GM12872 (cell line): ENCODE data around the gene DDX39B.
A peak's percentile ranks its signal among the peaks of the same experiment; 100 is the strongest.

Source experiments
- CTCF ChIP-seq: IDR thresholded peaks from 3 replicates; pipeline ENCODE4 v1.5.1; 2011; ENCODE audit warnings: low read depth, mild to moderate bottlenecking, low read length, moderate library complexity; ENCODE audit not compliant: insufficient read depth

Gene DDX39B

GRCh38 chr6:31578184-31579118 lies 36.6 kb upstream of the DDX39B start:
- no peak for TF ChIP-seq CTCF

DNA sequence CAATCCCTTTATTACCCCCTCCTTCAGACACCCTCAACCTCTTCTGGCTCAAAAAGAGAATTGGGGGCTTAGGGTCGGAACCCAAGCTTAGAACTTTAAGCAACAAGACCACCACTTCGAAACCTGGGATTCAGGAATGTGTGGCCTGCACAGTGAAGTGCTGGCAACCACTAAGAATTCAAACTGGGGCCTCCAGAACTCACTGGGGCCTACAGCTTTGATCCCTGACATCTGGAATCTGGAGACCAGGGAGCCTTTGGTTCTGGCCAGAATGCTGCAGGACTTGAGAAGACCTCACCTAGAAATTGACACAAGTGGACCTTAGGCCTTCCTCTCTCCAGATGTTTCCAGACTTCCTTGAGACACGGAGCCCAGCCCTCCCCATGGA lies 35.8 kb upstream of the DDX39B start:
- no peak for TF ChIP-seq CTCF

DNA sequence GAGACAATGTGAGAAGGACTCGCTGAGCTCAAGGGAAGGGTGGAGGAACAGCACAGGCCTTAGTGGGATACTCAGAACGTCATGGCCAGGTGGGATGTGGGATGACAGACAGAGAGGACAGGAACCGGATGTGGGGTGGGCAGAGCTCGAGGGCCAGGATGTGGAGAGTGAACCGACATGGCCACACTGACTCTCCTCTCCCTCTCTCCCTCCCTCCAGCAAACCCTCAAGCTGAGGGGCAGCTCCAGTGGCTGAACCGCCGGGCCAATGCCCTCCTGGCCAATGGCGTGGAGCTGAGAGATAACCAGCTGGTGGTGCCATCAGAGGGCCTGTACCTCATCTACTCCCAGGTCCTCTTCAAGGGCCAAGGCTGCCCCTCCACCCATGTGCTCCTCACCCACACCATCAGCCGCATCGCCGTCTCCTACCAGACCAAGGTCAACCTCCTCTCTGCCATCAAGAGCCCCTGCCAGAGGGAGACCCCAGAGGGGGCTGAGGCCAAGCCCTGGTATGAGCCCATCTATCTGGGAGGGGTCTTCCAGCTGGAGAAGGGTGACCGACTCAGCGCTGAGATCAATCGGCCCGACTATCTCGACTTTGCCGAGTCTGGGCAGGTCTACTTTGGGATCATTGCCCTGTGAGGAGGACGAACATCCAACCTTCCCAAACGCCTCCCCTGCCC lies 35.2 kb upstream of the DDX39B start:
- TF ChIP-seq CTCF = no peak

GRCh38 chr6:31575952-31576685 lies 34.3 kb upstream of the DDX39B start:
- no peak for TF ChIP-seq CTCF

GRCh38 chr6:31575335-31575901 lies 33.6 kb upstream of the DDX39B start, which contains the start of gene TNF:
TSS of gene TNF (plus strand) at chr6:31575565. CDS start at chr6:31575742, 177 bp downstream.
- TF ChIP-seq CTCF = no peak

- TF ChIP-seq CTCF = peak; percentile 28; the same call in 2 of the 3 replicates
Measured at GRCh38 chr6:31574106-31575061, 32.6 kb upstream of the DDX39B start.
